GM18498 (cell line): ENCODE data around the gene IGIP.
"Not testable (repeated sequence)": the region's sequence is repeated elsewhere in the genome, so short reads cannot be mapped to it uniquely, and the experiment has no call there.

Experiments used
- ATAC-seq: cut with Tn5 transposase; IDR thresholded peaks from one replicate; pipeline ENCODE4 v1.9.1; 2021; ENCODE audit warnings: mild to moderate bottlenecking, moderate library complexity; ENCODE audit not compliant: unreplicated experiment

The IGIP gene

DNA sequence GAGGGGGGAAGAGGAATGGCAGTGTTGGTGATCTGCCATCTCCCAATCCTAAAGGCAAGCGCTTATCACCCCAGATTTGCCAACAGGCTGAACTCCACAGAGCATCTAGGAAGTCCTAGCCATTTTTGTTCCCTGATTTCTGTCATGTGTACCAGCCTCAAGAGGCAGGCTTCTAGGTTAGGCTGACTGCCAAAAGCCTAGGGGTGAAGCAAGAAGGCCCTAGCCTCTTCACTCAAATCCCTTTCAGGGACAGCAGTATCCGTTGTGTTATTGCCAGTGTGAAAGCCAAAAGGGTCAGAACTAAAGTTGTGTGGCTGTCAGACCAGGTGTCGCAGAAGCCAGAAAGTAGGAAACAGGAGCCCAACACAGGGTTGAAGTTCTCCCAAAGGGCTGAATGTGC is 14.7 kb downstream of the IGIP start:
- no peak for ATAC-seq

DNA sequence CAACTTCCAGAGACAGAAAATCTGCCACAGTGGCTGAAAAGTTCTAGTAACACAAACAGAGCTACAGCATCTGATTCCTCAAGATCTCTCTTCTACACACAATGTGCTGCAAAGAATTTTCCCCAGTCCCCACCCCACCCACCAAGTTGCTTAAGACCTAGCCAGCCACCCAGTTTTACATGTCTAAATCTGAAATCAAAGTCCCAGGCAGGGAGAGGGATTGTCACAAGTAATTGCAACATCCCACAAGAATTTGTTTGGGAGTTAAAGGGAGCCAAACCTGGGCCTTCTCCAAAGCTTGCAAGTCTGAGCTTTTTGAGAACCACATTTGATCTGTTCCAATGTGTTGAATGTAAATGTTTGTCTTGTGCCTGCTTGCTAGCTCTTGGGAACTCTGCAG is 15.5 kb downstream of the IGIP start:
- ATAC-seq = no peak

DNA sequence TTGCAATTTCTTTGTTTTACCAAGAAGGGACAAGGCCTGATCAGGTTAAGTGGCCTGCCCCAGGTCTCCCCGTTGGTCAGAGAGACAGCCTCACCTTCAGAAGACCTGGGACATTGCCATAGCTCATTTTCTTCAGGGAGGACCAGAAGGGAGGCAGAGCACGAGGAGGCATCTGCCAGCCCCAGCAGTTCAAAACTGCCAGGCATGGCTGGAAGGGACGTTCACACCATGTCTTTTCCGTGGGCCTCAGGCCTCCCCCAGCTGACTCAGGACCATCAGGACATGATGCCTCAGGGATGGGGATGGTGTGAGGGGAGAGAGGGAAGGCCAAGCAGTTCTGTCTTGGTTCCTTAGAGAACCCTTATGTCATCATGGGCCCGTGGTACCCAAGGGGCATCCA is 16.5 kb downstream of the IGIP start:
- ATAC-seq = no peak

DNA sequence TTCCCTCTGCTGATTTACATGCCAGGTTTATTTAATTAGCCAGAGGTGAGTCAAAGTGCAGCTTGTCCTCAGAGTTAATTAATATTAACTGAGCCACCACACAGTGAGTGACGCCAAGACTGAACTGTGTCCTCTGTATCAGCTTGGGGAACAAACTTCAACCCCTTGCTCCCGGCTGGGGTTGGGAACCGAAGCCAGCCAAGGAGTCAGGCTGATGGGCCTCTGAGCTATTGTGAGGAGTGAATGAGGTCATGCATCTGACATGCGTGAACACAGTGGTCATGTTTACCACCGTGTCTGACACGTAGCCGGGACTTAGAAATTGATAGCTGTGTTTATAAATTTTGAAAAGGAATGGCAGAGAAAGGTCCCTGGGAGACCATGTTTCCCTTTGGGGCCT is 17.1 kb downstream of the IGIP start:
- no peak for ATAC-seq

DNA sequence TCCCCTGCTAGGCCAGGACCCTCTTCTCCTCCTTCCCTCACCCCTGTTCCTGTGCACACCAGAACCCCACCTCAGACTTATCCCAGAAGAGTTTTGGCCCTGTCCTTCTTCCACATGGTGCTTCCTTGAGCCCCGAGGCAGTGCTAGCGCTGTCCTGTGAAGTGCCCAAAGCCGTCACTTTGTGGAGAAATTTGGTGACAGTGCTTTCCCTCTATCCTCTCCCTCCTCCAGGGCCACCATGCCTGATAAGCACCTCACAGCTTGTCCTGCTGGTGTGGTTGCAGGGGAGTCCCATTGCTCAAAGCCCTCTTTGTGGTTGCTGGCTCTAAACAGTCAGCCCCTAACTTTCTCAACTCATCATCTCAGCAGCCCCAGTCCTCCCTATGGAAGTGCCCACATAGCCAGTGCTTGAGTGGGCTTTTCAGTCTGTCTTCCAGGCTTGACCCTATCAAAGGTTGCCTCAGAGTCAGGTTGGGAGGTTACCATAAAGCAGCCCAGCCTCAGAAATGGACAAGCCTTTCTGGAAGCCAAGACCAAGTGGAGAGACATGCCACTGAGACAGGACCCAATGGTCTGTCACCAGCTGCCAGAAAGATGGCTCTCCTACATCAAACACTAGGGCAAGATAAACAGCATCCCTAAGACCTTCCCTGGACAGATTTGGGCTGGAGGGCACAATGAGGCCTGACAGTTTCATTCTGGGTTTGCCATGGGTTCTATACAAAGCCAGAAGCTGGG is 18.0 kb downstream of the IGIP start:
- ATAC-seq = no peak

DNA sequence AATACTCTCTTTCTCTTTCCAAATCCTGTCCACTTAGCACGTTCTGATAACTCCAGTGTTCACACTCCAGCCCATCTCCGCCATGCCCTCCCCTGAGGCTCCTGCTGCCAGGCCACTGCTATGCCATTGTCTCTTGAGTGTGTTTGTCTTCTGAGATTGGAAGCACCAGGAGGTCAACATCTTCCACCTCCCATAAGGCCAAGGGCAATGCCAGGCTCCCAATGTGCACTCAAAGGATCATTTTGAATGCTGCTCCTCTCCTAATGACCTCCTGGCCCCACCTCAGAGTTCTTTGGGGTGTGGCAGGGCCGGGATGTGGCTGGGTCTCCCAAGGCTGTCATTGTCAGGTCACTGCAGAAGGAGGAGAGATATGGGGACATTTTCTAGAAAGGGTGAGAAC is 19.5 kb downstream of the IGIP start:
- no peak for ATAC-seq

DNA sequence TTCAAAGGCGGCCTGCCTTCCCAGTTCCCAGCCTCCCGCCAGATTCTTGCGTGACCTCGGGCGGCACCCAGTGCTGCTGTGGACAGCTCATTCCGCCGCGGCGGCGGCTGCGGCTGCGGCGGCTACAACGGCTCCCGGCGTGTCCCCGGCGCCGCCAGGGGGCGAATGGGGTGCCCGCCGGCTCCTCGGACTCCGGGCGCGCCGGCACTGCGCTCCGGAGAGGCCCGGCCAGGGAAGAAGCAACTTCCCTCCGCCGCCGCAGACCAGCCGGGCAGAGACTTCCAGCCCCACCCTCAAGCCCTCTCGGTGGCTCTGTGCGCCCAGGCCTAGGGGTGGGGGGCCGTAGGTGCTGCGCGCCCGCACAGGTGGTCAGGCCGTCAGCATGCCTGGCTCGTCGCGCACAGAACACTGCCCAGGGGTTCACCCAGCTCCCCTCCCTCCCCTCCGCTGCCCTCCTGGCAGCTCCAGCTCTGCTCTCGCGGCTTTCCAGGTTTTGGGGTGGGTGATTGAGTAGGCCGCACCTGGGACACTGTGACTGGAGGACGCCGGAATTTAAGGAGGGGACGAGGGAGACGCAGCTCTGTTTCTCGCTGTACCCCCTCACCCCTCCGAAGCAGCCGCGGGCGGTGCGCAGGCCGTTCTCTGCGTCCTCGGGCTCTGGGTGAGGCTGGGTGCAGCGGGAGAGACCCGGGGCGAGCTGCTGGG is 20.2 kb downstream of the IGIP start:
- ATAC-seq = peak; percentile 75

DNA sequence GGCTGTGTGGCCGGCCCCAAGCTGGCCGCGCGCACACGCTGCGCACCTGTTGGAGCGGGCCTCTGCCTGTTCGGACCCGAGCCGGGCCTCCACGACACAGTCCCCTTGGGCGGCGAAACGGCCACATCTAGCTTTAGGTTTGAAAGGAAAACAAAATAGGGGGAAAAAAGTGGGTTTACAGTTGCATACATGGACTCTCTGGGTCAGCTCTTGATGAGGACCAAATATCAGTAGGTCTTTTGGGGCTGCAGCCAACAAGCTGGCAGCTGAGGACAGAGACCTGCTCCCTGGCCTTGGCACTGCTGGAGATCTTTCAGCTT is 20.7 kb downstream of the IGIP start:
- ATAC-seq = no peak

DNA sequence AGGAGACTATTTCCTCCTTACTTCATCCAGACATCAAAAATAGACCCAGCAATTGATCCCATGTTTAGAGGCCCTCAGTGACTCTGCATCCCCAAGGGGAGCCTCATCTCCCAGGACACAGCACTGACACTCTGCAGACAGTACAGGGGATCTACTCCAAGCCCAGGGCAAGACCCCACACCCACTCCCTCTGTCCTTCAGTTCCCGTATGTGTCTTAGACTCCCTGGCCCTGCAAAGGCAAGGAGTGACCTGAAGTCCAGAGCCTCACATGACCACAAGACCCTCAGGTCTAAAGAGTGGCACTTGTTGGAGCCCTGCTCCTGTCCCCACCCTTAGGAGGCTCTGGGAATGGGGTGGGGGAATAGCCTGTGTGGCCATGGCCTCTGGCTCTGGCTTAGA is 21.7 kb downstream of the IGIP start:
- ATAC-seq = no peak

DNA sequence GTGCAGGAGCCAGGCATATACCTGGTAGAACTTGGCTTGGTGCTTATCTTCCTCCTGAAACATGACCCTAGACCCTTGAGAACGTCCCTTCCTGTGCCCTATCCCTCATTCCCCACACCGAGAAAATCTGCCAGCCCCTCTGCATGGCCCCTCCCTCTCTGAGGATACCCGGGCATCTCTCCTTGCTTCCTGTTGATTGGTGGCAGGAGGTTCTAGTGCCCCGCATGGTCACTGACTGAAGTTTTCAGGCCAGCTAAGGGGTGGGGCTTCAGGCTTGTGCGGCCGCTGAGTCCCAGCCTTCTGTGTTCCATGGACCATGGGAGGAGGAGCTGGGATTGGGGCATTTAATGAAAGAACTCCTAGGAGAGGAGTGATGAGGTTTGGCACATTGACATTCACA is 22.8 kb downstream of the IGIP start:
- ATAC-seq = no peak

DNA sequence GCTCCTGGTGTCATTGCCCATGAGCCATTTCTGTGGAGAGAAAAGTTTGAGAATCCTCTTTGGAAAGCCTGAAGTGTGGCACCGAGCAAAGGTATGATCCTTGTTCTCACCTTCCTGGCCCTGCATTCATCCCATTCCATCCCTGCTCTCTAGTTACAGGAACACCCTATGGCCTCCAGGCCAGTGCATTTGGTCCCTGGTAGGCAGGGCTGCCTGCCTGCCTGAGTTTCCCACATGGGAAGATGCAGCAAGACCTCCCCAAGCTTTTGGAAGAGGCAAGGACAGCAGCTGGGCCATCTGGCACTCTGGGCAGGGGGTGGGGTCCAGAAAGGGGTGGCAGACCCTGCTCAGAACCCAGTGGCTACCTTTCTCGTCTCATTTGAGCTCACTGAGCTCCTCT is 24.5 kb downstream of the IGIP start:
- ATAC-seq = no peak

DNA sequence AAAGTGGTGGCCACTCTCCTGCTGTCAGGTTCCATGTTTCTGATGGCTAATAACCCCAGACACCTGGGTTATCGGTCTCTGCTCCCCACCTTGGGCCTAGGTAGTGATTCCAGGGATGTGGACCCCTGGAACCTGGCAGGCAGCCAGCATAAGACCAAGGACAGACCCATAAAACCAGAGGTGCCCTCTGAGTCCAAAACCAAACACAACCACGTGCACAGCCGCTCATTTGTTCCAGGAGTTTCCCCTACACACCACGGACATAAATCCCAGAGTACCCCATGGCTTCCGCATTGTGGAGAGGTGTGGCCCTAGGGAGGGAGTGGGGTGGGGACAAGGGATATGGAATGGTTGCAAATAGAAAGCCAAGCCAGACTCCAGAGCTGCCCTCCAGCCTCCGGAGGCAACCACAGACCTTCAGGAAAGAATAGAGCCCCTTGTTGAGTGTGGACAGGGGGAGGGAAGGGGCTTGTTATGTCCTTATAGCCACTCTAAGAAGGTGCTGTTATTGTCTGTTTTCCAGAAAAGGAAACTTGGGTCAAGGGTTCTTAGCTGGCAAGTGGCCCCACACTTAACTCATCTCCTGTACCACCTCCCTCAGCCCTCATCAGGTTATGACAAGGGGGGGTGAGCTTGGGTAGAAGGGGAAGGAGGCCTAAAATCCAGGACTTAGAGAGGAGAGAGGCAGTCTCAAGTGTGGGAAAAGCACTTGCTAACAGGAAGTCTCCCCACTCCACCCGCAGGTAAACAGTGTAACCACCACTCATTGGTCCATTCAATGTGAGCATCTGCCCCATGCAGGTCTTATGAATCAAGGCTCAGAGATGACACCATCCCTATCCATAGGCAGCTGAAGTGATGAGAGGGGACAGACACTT is 25.6 kb downstream of the IGIP start:
- no peak for ATAC-seq

DNA sequence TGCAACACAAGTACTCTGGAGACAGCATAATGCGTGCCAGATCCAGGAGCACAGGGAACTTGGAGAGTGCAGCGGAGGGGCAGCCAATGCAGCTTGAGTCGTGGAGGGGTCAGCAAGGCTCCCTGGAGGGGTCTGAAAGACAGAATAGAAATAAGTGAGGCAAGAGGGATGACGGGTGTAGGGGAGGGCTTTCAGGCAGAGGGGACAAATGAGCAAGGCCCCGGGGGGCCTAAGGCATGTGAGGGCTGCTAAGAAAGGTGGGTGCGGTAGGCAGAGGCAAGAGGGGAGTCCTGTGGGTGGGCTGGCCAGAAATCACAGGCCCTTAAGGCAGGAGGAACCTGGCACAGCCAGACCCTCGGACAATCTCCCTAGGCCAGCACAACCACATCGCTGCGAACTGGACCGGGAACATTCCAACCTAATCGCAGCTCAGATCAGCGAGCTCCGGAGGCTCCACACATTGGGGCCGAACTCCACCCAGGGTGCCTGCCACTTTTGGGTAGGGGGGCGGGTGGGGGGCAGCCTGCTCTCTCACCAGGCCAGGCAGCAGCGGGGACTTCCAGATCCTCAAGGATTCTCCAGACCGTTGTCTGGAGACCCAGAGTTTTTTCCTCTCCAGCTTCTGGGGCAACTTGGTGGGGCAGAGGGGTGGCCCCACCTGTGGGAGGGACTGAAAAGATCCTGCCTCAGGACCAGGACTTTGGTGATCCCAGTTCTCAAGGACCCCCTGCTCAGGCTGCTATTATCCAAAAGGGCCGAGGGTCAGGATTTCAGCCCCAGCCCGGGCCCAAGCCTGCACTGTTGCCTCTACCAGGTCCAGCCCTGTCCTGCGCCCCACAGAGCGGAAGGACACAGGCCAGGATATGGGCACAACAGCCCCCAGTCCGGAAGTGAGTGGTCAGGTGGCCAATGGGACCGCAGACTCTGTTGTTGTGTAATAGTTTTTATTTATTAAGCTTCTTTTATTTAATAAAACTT is 26.6 kb downstream of the IGIP start:
- no peak for ATAC-seq

DNA sequence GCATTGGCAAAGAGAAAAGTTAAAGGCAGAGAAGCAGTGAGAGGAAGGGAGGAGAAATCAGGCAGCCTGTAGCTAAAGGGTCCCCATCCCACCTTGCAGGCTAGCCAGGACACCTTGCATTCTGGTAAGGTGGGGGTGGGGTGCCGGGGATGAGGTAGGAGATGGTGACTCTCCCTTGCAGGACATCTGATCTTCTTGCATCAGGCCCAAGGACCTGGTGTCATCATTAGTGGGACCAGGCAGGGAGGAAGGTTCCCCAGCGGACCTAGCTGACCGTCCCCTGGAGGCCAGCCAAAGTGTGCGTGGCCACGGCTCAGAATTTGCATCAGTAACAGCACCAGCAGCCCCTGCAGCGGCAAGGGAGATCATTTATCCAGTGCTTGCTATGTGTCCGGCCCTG is 27.5 kb downstream of the IGIP start:
- no peak for ATAC-seq

DNA sequence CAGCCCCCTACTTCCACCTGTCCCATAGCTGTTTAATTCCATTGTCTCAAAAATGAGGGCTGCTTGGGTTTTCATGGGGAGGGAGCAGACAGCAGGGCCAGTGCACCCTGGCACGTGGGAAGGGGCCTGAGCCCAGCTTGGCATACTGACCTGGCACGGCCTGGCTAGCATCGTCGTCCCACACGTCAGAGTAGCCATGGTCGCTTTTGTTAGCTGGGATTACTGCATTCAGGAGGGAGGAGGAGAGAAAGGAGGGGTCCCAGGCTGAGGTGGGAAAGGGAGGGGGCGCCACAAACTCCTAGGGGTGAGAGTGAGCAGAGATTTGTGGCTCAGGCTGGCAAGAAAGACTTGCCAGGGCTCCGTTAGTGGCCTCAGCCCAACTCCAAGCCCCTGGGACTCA is 28.2 kb downstream of the IGIP start:
- no peak for ATAC-seq

DNA sequence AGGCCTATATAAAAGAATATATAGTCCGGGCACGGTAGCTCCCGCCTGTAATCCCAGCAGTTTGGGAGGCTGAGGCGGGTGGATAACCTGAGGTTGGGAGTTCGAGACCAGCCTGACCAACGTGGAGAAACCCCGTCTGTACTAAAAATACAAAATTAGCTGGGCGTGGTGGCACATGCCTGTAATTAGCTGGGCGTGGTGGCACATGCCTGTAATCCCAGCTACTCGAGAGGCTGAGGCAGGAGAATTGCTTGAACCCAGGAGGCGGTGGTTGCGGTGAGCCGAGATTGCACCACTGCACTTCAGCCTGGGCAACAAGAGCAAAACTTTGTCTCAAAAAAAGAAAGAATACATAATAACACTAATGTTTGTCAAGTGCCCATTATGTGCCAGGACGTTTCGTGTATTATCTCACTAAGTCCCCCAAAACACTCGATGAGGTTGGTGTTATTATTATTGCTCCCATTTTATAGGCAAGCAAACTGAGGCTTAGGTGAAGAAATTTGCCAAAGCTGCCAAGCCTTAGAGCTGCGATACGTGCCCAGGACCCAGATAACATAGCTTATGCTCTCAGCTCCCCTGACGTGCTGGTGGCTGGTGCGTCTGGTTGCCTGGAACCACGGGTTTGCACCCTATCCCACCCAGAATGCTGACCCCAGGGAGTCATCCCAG is 29.1 kb downstream of the IGIP start:
- ATAC-seq = not testable (repeated sequence)

DNA sequence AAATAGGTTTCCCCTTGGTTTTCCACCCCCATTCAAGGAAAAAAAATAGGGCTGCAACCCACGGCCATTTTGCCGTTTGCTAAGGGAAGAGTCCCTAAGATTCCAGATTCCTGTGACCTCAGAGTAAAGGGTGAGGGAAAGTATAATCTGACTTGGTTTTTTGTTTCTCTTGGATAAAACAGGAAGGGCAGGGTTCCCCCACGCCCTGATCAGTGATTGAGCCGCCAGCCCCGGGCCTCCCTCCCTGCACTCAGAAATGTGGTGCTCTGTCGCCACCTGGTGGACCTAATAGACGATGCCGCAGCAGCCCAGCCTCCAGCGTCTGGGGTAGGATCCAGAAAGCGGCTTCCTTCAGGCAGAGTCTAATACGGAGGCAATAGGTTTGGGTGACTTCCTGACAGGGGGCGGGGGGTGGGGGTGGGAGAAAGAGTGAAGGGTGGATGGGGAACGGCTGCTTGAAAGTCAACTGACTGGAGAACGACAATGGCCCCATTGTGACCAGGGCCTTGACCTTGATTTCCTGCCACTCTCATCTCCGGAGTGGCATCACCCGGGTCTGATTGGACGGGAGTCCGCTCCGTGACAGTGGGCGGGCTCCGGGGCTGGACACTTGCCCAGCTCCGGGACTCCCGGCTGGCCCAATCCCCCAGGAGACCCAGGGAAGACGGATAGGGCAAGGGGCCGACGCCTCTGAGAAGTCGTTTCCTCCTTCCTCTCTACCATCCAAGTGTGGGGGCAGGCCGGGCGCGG is 31.5 kb downstream of the IGIP start:
- peak; percentile 97 for ATAC-seq

DNA sequence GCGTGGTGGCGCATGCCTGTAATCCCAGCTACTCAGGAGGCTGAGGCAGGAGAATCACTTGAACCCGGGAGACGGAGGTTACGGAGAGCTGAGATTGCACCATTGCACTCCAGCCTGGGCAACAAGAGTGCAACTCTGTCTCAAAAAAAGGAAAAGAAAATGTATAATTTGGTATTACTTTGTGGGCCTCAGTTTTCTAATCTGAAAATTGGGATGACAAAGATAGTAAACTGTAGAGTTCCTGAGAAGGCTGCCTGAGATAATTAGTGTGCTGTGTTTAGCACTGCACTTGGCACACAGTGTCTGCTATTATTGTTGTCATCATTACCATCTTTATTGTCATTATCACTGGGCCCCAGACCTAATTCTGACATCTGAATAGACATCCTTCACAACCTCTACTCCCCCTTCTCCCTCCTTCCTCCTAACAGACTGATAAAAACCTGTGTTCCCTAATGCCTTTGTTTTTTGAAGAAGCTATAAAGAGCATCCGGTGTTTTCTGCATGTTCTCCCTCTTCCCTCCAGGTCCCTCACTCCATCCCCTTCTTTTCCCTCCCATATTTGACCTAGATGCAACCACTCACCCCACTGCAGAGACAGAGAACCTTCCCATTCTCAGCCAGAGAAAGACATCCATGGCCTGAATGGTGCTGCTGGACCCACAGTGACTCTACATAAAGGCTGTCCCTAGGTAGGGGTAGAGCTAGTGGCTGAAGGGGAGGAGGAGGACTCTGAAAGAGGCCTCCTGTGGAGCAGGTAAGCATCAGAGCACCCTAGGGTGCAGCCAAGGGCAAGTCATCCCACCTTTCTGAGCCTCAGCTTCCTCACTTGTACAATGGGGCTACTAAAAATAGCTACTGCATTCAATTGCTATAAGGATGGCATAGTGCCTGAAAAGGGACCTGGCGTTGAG is 33.5 kb downstream of the IGIP start:
- ATAC-seq = no peak
